HL-60 (cell line): ENCODE measurements around the gene ATP10B.

Experiments
- DNase-seq, 2 experiments: peaks; one replicate each; pipeline ENCODE4 v3.0.0-alpha.2; 2010 to 2020; ENCODE audit warnings: low read depth in 1 of 2, low spot score in 1 of 2
- H3K27ac ChIP-seq: fragments of 250-450 bp; sonication (Bioruptor Pico); replicated peaks from 2 replicates; pipeline ENCODE4 v1.5.1; 2020; ENCODE audit warnings: mild to moderate bottlenecking, moderate library complexity
- H3K27me3 ChIP-seq: fragments of 250-450 bp; sonication (Bioruptor Pico); 2 replicates; pipeline ENCODE4 v1.5.1; 2021; ENCODE audit warnings: mild to moderate bottlenecking, moderate library complexity; ENCODE audit not compliant: insufficient read depth, poor library complexity, severe bottlenecking
- H3K4me3 ChIP-seq: replicated peaks from 2 replicates; pipeline ENCODE4 v1.5.1; 2011; ENCODE audit warnings: mild to moderate bottlenecking, control low read depth, low read length; ENCODE audit not compliant: insufficient read depth
- GABPA ChIP-seq: IDR thresholded peaks from 2 replicates; pipeline ENCODE4 v1.6.1; 2012; ENCODE audit warnings: low read depth
- POLR2AphosphoS5 ChIP-seq: IDR thresholded peaks from 2 replicates; pipeline ENCODE4 v1.6.1; 2012; ENCODE audit warnings: low read depth
- REST ChIP-seq: IDR thresholded peaks from 2 replicates; pipeline ENCODE4 v1.6.1; 2012; ENCODE audit warnings: low read depth; ENCODE audit not compliant: insufficient replicate concordance
- SPI1 ChIP-seq: IDR thresholded peaks from 2 replicates; pipeline ENCODE4 v1.6.1; 2012; ENCODE audit warnings: low read depth, mild to moderate bottlenecking, borderline replicate concordance
- TF ChIP-seq, protein P1 (sequence below): IDR thresholded peaks from one replicate; pipeline ENCODE4 v1.5.1; 2011; ENCODE audit warnings: low read length, control low read depth, inconsistent platforms; ENCODE audit not compliant: insufficient read depth

The ATP10B gene

DNA sequence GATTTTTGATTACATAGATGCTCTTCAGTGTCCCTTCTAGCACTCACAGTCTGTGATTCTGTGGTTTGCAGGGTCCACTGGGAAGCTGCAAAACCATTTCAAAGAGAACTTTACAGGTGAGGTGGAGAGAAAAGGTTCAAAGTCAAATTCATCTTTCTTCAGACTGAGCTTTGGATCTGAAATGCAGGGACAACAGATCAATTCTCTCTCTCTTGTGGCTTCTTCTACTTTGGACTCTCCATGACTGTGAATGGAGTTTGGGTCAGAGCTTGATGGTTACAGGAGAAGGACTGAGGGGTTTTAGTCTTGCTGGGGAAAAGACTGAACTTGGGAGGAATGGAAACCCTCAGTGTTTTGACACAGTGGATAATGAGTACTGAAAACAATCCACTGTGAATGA, 338.5 kb downstream of the ATP10B start:
- no peak for TF ChIP-seq REST
- TF ChIP-seq GABPA = no peak
- TF ChIP-seq, protein P1, sequence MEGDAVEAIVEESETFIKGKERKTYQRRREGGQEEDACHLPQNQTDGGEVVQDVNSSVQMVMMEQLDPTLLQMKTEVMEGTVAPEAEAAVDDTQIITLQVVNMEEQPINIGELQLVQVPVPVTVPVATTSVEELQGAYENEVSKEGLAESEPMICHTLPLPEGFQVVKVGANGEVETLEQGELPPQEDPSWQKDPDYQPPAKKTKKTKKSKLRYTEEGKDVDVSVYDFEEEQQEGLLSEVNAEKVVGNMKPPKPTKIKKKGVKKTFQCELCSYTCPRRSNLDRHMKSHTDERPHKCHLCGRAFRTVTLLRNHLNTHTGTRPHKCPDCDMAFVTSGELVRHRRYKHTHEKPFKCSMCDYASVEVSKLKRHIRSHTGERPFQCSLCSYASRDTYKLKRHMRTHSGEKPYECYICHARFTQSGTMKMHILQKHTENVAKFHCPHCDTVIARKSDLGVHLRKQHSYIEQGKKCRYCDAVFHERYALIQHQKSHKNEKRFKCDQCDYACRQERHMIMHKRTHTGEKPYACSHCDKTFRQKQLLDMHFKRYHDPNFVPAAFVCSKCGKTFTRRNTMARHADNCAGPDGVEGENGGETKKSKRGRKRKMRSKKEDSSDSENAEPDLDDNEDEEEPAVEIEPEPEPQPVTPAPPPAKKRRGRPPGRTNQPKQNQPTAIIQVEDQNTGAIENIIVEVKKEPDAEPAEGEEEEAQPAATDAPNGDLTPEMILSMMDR = no peak
- no peak for TF ChIP-seq POLR2AphosphoS5
- no peak for TF ChIP-seq SPI1
- Histone ChIP-seq H3K27me3 (no peaks in the 10 kb centered on the region), H3K4me3 (no peak overlapping the region), H3K27ac (no peak overlapping the region)
- no peak for DNase-seq
